Measurements from ENCODE around the gene MBD6.

GRCh38 chr12:57531836-57532235 lies 9.2 kb downstream of the MBD6 start:
- TF ChIP-seq EZH2 (IDR thresholded peaks at IDR 0.05; ENCODE audit: insufficient read depth, poor library complexity, severe bottlenecking): no peak
- TF ChIP-seq EZH2phosphoT487 (IDR thresholded peaks at IDR 0.05; ENCODE audit: insufficient read depth, low read depth): no peak
